ENCODE measurements around the gene KHDC4. TPM values are rescaled to one million over a fixed set of nuclear protein-coding genes. Genes with fewer than 3 reads are reported as not detected.

The KHDC4 gene
- total and polyA plus RNA-seq, 2 donors (not counting 3 experiments of a cell fraction or from before 2014, with no cell fraction given): 47.9 to 54.1 TPM

- peaks cover 49% of the 10 kb centered on the region for H3K79me2 ChIP-seq (ENCODE audit: control insufficient read depth, insufficient read depth, low read length)
- peaks cover 27 to 54% of the 10 kb centered on the region in 2 experiments for H3K36me3 ChIP-seq (ENCODE audit: control insufficient read depth in 2 of 2, extremely low read depth in 1 of 2, insufficient read depth in 2 of 2, low read length in 2 of 2)
- no peak overlapping the region for H2AFZ ChIP-seq (ENCODE audit: low read depth, low read length)
- no peaks in the 10 kb centered on the region for H3K9me1 ChIP-seq (replicated peaks; ENCODE audit: control insufficient read depth, extremely low read depth, insufficient read depth, low read length)
- no peak overlapping the region for H3K4me2 ChIP-seq (ENCODE audit: insufficient read depth, low read length)
- dilution Hi-C loops (cut with MboI; ENCODE audit: extremely low pct_ligation_motif_present, low sequenced_read_pairs) (no loop called here), intact Hi-C loops (cut with micrococcal nuclease) (loop anchor here (10.0 kb wide), 1 partner anchor 171 kb away; no protein-coding TSS in a partner anchor)
- no peak overlapping the region for H3K9ac ChIP-seq (replicated peaks; ENCODE audit: extremely low read depth, insufficient read depth, low read length)
- FAIRE-seq (no peak), DNase-seq (ENCODE audit: low read depth, low spot score) (no peak)
- BruUV-seq (replicated peaks): no TSS peak
- no peaks in the 10 kb centered on the region for H3K9me3 ChIP-seq (replicated peaks; ENCODE audit: control insufficient read depth, insufficient read depth, low read length)
- H3K4me1 ChIP-seq (ENCODE audit: control insufficient read depth, extremely low read depth, insufficient read depth, low read length): peaks cover 45% of the 10 kb centered on the region
- TF ChIP-seq POLR2AphosphoS5 (IDR thresholded peaks at IDR 0.05; ENCODE audit: insufficient read depth, low read depth, low read length): no peak
- TF ChIP-seq CTCF (IDR thresholded peaks at IDR 0.05; ENCODE audit: extremely low read depth in 1 of 2, insufficient read depth in 1 of 2, low read depth in 1 of 2, low read length in 2 of 2): no peak
- TF ChIP-seq POLR2A (IDR thresholded peaks at IDR 0.05; ENCODE audit: low read depth, low read length): no peak
- TF ChIP-seq GATA2 (IDR thresholded peaks at IDR 0.05; ENCODE audit: insufficient read depth, insufficient read length, low read depth, low read length): no peak
- no peak for TF ChIP-seq JUN (IDR thresholded peaks at IDR 0.05; ENCODE audit: borderline replicate concordance, insufficient read depth, insufficient read length, low read depth)
- no peak for TF ChIP-seq MAX (IDR thresholded peaks at IDR 0.05; ENCODE audit: insufficient read depth, insufficient read length)
- TF ChIP-seq MYC (IDR thresholded peaks at IDR 0.05; ENCODE audit: low read depth, low read length): no peak
- TF ChIP-seq EZH2 (IDR thresholded peaks at IDR 0.05; ENCODE audit: borderline replicate concordance, low read depth, low read length, severe bottlenecking): no peak
- TF ChIP-seq FOS (IDR thresholded peaks at IDR 0.05; ENCODE audit: borderline replicate concordance, insufficient read depth, low read length): no peak
- no peaks in the 10 kb centered on the region for H4K20me1 ChIP-seq (replicated peaks; ENCODE audit: control insufficient read depth, extremely low read depth, insufficient read depth, low read length)
- ChIA-PET POLR2A (no interaction called here), CTCF (interaction anchor here (4.6 kb wide), 1 partner anchor 26 kb away, joined by 79 read pairs; no protein-coding TSS in a partner anchor)
- no peaks in the 10 kb centered on the region for H3K27me3 ChIP-seq (ENCODE audit: control insufficient read depth in 2 of 2, insufficient read depth in 2 of 2, low read length in 2 of 2)
- no peak overlapping the region for H3K4me3 ChIP-seq (replicated peaks in 1 of 3; ENCODE audit: insufficient read depth in 1 of 3, low read depth in 1 of 3, low read length in 3 of 3)
- H3K27ac ChIP-seq (ENCODE audit: insufficient read depth, low read depth, low read length): no peak overlapping the region
Measured at GRCh38 chr1:155964193-155964592, 30.0 kb upstream of the KHDC4 start.

All from endothelial cell of umbilical vein (primary cell).